ENCODE data around the gene NRP2.

NRP2 gene

GRCh38 chr2:205682239-205682970, at the start of gene NRP2:
Gene NRP2 (plus strand): TSS chr2:205682501. CDS start chr2:205683291, 790 bp downstream.
- no peak for FAIRE-seq
- peak; percentile 53 for DNase-seq (ENCODE audit: insufficient read length, low spot score)

GRCh38 chr2:205633994-205634393, 48.3 kb upstream of the NRP2 start:
- no peak for DNase-seq (ENCODE audit: insufficient read length, low spot score)
- FAIRE-seq: no peak

- FAIRE-seq: no peak
- no peak for DNase-seq (ENCODE audit: insufficient read length, low spot score)
Measured at GRCh38 chr2:205636549-205637319, 45.6 kb upstream of the NRP2 start.

- DNase-seq (ENCODE audit: insufficient read length, low spot score) (no peak), FAIRE-seq (no peak)
Measured at GRCh38 chr2:205637320-205637602, 45.0 kb upstream of the NRP2 start.

GRCh38 chr2:205637779-205638503, 44.4 kb upstream of the NRP2 start:
- DNase-seq (ENCODE audit: insufficient read length, low spot score): no peak
- FAIRE-seq: no peak

GRCh38 chr2:205640716-205641115, 41.6 kb upstream of the NRP2 start:
- DNase-seq (ENCODE audit: insufficient read length, low spot score) (no peak), FAIRE-seq (no peak)

GRCh38 chr2:205642599-205643356, 39.5 kb upstream of the NRP2 start:
- FAIRE-seq (no peak), DNase-seq (ENCODE audit: insufficient read length, low spot score) (no peak)

- no peak for DNase-seq (ENCODE audit: insufficient read length, low spot score)
- FAIRE-seq: no peak
Measured at GRCh38 chr2:205643391-205643885, 38.9 kb upstream of the NRP2 start.

GRCh38 chr2:205644018-205644417, 38.3 kb upstream of the NRP2 start:
- no peak for DNase-seq (ENCODE audit: insufficient read length, low spot score)
- FAIRE-seq: no peak

- no peak for FAIRE-seq
Measured at GRCh38 chr2:205646680-205647079, 35.6 kb upstream of the NRP2 start.

GRCh38 chr2:205650450-205650849, 31.9 kb upstream of the NRP2 start:
- DNase-seq (ENCODE audit: insufficient read length, low spot score): no peak
- FAIRE-seq: no peak

More at GRCh38 chr2:205646680-205647079, 35.6 kb upstream of the NRP2 start:
- DNase-seq (ENCODE audit: insufficient read length, low spot score): no peak

- no peak for DNase-seq (ENCODE audit: insufficient read length, low spot score)
- no peak for FAIRE-seq
Measured at GRCh38 chr2:205650931-205651330, 31.4 kb upstream of the NRP2 start.

- DNase-seq (ENCODE audit: insufficient read length, low spot score): no peak
- FAIRE-seq: no peak
Measured at GRCh38 chr2:205651719-205652118, 30.6 kb upstream of the NRP2 start.

- no peak for DNase-seq (ENCODE audit: insufficient read length, low spot score)
- FAIRE-seq: no peak
Measured at GRCh38 chr2:205654878-205655605, 27.3 kb upstream of the NRP2 start.

GRCh38 chr2:205655779-205656456, 26.4 kb upstream of the NRP2 start:
- no peak for DNase-seq (ENCODE audit: insufficient read length, low spot score)
- FAIRE-seq: no peak

- FAIRE-seq: no peak
- DNase-seq (ENCODE audit: insufficient read length, low spot score): no peak
Measured at GRCh38 chr2:205656461-205656860, 25.8 kb upstream of the NRP2 start.

- FAIRE-seq (no peak), DNase-seq (ENCODE audit: insufficient read length, low spot score) (no peak)
Measured at GRCh38 chr2:205656941-205657340, 25.4 kb upstream of the NRP2 start.

GRCh38 chr2:205657579-205657978, 24.7 kb upstream of the NRP2 start:
- no peak for DNase-seq (ENCODE audit: insufficient read length, low spot score)

GRCh38 chr2:205658068-205658467, 24.2 kb upstream of the NRP2 start:
- no peak for FAIRE-seq
- no peak for DNase-seq (ENCODE audit: insufficient read length, low spot score)

More at GRCh38 chr2:205657579-205657978, 24.7 kb upstream of the NRP2 start:
- no peak for FAIRE-seq
